Measurements from ENCODE around the gene RPS6KL1. TPM values are rescaled to one million over a fixed set of nuclear protein-coding genes. Genes with fewer than 3 reads are reported as not detected.

The RPS6KL1 gene
- total RNA-seq, 1 experiment from 2014 or later: not detected

DNA sequence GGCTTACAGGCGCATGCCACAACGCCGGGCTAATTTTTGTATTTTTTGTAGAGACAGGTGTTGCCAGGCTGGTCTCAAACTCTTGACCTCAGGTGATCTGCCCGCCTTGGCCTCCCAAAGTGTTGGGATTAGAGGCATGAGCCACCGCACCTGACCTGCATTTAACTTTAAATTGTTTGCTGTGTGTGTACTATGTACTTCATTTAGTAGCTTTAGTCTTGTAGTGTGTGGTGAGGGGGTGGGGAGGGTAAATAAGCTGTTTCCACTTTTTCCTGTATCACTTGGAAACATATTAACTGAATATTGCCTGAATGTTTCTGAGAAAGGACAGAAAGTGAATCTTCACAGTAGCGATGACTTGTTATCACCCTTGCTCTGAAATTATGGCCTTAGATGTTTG is 32.8 kb downstream of the RPS6KL1 start:
- no peak for DNase-seq (ENCODE audit: low read depth)

DNA sequence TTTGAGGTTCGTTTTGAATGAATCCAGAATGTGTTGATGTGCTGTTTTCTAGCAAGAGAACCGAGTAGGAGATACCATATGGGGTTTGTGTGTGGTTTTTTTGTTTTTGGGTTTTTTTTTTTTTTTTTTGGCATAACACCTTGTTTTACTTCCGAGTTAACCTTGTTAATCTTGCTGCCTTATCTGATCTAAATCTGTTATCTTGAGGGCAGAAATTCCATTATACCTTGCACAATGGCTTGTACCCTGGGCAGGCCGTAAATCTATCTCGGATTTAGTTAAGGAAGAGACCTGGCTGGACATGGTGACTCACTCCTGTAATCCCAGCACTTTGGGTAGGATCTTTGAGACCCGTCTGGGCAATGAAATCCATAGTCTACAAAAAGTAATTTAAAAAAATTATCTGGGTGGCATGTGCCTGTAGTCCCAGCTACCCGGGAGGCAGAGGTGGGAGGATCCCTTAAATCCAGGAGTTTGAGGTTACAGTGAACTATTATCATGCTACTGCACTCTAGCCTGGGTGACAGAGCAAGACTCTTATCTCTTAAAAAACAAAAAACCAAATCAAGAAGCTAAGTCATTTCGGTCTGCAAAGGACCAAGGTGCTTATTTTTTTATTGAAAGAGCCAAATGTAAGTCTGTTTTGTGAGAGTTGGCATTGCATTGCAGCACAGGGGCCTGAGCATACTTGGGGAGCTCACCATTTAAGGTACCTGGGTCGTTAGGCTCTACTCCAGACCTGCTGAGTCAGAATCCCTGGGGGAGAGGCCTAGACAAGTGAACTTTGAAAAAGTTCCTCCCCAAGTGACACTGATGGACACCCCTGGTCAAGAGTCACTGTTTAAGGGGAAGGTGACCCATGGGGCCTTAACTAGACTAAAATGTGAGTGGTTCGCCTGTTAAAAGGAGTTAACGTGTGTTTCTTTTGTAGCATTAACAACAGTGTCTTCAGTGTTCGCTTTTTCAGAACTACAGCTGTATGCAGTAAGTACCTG is 34.6 kb downstream of the RPS6KL1 start:
- DNase-seq (ENCODE audit: low read depth): peak; percentile 83

DNA sequence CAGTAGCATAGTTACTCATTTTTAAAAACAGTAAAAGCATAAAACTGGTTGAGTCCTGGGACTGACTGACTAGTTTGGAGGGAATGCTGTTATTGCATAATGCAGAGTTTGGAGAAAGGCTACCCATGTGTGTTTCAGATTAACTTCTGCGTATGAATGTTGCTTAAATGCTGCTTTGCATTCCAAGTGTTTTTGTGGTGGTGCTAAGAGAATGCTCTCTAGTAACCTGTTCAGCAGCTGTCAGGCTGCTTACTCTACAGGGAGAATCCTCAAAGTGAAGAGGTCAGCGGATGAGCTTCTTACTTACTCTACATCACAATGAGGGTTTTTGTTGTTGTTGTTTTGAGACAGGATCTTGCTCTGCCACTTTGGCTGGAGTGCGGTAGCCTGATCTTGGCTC is 37.1 kb downstream of the RPS6KL1 start:
- peak; percentile 38 for DNase-seq (ENCODE audit: low read depth)

DNA sequence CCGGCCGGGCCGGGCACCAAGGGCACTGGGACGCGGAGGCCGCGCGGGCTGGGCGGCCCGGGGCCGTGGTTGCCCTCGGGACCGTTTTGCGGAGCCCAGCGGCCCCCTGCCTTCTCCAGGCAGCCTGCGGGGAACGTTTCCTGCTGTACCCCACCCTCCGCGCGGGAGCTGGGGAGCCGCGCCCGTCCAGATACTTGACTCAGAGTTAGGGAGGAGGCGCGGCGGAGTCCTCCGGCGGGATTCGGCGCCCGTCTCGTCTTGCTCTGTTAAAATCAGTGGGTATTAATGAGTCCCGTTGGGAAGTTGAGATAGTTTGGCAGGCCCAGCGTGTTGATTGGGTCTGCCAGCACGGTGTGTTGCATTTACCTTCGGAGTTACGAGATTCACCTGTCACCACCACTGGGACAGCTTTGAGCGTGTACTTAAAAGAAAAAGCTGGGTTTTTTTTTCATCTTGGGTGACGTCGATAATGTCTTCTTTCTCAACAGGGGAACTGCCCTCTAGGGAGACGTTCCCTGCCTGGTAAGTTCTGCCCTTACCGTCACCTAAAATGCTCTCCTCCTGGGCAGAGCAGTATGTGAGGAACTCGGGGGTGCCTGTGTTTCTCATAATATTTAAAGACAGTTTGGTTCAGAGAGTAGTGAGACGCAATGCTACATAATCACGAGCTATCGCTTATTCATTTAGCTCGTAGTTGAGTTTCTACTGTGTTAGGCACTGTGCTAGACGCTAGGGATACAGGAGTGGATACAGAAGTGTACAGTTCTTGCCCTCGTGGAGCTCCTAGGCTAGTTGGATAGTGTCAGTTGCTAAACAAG is 40.7 kb downstream of the RPS6KL1 start:
- DNase-seq (ENCODE audit: low read depth): peak; percentile 48

DNA sequence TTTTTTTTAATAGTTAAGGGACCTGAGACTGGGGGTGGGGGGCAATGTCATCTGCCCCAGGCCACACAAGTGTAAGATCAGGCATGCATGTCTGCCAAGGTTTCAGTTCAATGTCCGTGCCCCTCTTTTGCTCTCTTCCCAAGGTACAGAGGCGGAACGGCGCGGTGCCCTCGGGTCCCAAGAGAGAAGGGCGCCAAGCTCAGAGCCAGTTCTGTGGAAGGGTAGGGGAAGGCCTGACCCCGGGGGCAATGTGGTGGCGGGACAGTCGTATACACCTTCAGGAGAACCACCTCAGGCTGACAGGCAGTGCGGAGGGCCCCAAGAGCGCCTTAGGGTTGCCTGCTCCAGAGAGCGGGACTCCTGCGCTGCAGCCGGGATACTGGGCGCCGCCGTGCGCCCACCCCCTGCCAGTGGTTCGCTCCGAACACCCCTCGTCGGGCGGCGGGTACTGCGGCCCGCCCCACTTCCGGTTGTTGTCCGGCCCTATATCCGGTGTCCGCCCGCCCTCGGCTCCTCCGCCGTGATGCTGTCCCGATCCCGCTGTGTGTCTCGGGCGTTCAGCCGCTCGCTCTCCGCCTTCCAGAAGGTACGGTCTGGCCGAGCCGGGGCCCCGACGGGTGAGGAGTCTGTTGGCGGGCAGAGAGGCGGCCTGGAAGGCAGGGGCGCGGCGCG is 41.5 kb downstream of the RPS6KL1 start, which contains the start of gene DLST:
Gene DLST, plus strand, starts transcription at position 486 of the 672 bp plus-strand sequence. Its CDS starts 38 bp downstream, at position 524.
- peak; percentile 78 for DNase-seq (ENCODE audit: low read depth)

DNA sequence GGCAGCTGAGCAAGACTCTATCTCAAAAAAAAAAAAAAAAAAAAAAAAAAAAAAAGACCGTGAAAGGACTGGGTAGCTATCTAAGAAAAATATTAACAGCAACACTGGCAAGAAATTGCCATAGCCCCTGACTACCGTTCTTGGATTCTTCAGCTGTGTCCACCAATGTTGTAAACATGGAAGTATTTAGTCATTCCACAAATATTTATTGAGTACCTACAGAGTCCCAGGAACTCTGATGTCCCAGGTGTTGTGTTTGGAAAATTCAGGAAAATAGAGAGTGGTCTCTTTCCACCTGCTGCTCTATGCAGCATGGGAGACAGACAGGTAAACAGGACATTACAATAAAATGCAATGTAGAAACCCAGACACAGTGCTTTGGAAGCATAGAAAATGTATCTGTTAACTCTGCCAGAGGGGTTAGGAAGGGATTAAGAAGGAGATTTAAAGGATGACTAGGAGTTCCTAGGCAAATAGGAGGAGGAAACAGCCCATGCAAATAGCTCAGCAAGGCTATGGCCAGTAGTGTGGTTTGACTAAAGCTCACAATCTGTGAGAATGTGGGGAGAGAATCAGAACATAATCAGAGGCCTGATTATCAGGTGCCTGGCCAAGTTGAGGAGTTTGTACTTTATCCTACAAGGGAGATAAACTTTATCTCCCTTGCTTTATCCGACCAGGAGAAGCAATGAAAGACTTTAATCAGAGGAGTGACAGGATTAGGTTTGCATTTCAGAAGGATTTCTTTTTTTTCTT is 43.5 kb downstream of the RPS6KL1 start:
- peak; percentile 26 for DNase-seq (ENCODE audit: low read depth)

DNA sequence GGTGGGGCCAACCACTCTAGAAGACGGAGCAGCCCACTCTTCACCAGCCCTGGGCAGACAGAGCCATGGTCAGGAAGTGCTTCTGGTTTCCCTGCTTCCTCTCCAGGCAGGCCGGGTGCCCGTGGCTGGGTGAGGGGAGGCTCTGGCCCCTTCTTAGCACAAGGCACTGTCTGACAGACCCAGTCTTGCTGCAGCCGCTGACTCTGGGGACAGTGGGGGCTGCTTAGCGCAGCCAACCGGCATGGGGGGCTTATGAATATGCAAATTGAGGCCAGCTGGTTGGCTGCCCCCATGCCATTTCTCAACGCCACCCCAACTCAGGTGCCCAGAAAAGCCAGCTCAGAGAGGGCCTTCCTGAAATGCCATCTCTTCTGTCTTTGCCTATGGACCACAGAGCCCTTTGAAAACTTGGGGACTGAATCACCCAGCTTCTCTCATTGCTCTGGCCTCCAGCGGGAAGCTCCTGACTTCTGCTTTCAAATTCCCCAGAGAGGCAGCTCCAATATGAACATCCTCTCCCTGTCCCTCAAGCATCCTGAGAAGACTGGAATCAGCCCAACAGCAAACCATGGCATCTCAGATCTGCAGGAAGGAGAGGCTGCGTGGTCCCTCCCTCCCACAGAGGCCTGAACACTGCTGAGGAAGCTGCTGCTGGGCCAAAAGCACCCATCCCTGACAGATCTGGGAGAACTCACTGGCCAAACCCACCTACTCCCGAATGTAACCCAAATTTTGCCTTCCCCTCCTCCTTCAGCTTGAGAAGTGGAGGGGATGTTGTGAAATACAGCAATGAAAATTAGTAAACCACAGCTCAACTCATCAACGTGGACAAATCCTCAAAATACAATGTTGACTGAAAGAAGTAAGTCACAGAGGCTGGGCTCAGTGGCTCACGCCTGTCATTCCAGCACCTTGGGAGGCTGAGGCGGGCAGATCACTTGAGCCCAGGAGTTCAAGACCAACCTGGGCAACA is 46.8 kb downstream of the RPS6KL1 start, which contains the start of gene PROX2:
Gene PROX2, minus strand, starts transcription at position 205 of the 973 bp plus-strand sequence. CDS start 12,311 bp downstream, outside the sequence.
- DNase-seq (ENCODE audit: low read depth): no peak

DNA sequence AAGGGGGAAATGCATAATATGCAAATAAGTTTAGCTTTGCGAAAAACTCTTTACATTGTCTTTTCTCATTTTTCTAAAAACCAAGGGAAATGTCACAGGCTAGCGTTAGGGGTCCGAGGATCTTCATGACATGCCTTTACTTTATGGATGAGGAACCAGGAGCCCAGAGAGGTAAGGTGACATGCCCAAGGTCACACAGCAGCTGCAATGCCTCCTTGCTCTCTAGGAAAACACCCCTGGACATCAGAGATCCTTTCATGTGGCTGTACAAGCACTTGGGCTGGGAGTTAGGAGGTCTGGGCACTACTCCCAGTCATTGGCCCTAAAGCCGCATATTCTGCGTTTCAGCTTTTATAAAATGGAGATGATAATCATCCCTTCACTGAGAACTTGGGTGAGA is 47.9 kb downstream of the RPS6KL1 start:
- DNase-seq (ENCODE audit: low read depth): no peak

DNA sequence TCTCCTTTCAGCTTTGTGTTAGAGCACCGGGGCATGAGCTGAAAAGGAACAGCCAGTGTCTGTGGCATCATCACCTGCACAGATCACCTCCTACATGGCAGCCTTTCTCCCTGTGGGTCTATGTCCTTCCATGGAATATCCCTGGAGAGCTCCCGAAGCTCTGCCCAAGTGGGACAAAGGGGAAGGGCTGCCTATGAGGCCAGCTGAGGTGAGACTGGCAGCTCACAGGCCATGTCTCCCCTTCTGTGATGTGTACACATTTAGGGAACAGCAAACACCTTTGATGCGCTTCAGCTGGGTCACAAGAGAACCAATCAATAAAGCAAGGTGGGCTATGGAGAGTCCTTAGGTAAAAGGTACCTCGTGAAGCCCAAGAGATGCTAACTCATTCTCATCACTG is 51.2 kb downstream of the RPS6KL1 start:
- no peak for DNase-seq (ENCODE audit: low read depth)

DNA sequence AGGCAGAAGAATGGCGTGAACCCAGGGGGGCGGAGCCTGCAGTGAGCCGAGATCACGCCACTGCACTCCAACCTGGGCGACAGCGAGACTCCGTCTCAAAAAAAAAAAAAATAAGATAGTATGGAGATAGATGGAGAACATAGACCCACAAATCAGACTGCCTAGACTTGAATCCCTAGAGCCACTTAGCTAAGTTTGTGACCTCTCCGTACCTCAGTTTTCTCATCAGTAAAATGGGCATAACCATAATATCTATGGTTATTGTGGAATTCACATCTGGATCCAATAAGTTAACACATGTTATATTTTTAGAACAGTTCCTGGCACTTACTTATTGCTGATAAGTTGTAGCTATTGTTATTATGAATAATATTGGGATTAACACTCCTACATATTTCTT is 54.3 kb downstream of the RPS6KL1 start:
- DNase-seq (ENCODE audit: low read depth): no peak

DNA sequence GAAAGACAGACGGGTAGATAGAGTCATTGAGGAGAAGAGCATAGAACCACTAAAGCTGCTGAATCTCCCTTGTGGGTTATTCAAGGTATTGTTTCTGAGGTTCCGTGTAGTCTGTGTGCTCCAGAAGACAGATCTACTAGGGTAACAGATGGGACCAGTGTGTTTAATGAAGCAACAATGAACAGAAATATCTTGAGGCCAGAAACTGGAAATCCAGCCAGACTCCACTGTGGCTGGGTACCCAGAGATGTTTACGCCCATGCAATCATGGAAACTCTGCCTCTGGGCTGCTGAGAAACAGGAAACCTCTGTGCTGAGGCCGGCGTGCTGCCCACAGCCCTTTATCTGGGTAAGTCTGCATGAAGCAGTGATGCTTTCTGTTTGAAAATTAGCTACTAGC is 55.4 kb downstream of the RPS6KL1 start:
- peak; percentile 31 for DNase-seq (ENCODE audit: low read depth)

DNA sequence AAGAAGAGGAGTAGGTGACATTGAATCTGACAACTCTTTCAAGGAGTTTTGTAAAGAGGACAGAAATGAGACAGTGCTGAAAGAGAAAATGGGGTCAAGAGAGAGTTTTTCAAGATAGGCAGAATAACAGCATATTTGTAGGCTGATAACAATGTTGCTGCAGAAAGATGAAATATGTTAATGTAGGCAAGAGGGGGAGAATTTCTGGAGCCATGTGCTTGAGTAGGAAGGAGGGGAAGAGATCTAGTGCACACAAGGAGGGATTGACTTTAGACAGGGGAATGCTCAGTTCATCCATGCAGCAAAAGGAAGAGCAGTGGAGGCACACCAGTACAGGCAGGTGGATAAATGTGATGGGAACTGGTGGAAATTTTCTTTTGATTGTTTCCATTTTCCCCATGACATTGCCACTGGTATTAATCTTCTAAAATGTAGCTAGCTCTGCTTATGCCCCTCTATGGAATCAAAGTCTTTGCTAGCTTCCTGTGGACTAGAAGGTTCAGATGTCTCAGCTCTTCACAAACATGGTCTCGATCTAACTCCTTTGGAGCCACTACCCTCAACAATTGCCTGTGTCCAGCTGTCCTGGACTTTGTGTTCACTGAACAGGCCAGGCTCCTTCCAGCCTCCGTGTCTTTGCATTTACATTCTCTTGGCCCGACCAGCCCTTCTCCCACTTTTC is 56.2 kb downstream of the RPS6KL1 start:
- DNase-seq (ENCODE audit: low read depth): no peak

DNA sequence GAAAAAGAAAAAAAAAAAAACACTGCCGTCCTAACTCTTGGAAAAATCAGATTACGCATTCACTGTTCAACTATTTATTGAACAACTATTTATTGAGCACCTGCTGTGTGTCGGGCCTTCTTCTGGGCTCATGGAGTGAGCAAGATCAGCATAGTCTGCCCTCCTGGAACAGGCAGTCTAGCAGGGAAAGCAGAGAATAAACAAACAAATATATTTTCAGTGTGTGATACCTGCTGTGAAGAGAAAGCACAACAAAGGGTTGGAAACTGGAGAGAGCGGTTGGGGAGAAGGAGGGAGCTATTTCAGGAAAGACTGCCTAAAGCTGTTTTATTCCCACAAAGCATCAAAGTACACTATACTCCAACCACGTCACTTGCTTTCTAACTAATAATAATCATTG is 57.9 kb downstream of the RPS6KL1 start:
- DNase-seq (ENCODE audit: low read depth): no peak

DNA sequence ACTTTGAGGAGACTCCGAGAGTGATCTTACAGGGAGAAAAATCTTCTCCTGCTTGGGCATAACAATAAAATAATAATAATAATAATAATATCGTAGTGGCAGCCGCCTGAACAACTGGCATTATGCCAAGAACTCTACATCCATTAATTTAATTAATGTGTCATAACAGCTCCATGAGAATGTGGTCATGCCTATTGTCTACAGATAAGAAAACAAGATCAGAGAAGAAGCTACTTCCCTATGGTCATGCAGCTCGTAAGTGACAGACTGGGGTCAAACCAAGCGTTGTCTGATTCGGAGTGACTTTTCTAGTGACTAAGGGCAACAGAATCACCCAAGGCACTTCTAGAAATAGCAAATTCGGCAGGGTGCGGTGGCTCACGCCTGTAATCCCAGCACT is 58.9 kb downstream of the RPS6KL1 start:
- DNase-seq (ENCODE audit: low read depth): no peak

DNA sequence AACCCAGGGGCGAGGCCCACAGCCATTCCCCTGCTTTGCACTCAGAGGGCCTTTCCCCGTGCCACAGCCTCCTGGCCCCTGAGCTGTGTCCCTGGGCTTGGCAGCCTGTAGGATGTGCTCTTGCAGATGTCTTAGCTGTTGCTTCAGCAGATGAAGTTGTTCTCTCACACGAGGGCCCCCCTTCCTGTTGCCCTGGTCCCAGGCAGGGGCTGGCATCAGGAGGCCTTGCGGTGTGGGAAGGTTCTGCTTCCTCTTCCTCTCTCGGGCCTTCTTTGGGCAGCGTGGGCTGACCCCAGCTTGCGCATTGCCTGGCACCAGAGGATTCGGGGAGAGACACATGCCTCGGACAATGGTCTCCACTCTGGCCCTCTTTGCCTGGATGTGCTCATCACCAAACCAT is 59.8 kb downstream of the RPS6KL1 start:
- DNase-seq (ENCODE audit: low read depth): no peak

DNA sequence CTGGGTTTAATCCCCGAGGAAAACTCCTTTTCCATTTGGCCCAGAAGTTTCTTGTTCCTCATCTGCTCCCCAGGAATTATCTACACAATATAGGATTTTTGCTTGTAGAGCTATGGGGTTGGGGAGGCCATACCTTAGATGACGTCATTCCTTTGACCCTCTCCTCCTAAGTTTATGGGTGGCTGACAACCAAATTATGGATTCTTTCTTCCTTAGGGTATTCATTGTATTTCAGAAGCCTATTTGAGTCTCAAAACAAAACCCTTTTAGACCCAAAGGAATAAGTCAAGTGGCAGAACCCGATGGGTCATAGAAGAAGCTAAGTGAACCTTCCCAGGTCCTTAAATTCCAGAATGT is 61.3 kb downstream of the RPS6KL1 start:
- no peak for DNase-seq (ENCODE audit: low read depth)

DNA sequence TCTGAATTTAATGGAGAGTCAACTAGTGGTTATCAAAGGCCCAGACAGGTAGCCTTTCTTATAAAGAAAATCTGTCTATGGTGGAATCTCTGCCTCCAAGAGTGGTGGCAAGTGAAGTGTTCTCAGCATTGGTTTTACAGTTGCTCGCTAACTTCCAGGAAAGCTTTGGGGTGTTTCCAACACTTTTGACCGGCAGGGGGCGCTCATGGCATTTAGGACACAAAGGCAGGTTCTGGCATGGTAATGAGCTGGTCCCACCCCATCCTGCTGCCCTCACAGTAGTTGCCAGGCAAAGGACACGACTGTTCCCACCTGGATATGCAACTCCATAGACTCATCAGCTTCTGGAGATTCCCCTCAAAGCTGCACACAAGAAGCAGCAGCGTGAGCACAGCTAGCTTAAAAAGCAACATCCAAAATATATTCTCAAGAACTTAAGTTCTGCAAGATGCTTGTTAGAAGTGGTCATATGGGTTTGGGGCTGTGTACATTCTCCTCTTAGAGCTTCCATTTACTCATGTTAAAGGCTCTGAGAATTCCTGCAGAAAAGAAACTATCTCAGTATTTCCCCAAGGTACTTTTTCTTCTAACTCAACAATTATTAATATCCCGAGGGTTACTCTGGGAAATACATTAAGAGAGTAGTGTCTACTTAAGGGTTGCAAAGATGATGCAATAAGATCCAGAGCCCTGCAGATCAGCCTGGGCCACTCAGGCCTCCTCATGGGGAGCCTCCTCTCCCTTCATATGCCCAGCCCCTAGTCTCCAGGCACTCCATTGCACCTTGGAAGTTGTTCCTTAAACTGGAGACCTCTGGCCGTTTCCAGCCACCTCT is 61.9 kb downstream of the RPS6KL1 start:
- DNase-seq (ENCODE audit: low read depth): peak; percentile 74

DNA sequence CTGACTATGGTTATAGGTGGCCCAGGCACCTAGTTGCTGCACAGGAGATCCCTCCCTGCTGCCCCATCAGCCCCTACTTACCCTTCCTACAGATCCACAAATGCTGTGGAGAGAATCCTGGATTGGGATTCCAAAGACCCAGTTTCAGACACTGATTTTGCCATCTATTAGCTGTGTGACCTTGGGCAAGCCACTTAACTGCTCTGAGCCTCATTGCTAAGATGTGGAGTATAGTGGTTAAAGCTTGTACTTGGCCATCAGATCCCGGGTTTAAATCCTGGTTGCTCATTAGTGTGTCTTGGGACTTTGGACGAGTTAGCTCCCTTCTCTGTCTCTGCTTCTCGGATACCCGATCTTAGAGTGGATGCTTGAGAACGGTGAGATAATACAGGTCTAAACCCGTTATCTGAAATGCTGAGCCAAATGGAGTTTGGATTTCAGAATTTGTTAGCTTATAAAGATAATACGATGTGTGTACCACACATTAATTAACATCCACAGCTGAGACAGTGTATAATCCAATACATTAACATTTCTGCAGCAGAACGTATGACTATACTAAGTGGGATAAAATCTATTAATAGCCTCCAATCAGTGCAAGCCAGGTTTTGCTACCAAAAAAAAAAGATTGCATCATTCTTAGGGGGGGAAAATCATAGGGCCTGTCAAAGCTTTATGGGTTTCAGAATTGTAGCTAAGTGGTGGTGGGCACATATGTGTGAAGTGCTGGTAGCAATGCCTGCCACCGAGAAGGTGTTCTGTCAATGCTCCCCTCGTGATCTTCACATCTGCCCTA is 63.1 kb downstream of the RPS6KL1 start:
- no peak for DNase-seq (ENCODE audit: low read depth)

Measured in M059J (cell line).